Melanocyte of skin (primary cell): ENCODE data around the gene WDR13. TPM values are rescaled to one million over a fixed set of nuclear protein-coding genes. Genes with fewer than 3 reads are reported as not detected.

Source experiments
- small RNA-seq, 2 donors: library from RNA; depleted of rRNA; stranded (forward); fragments of <200 nt; gene quantifications; one replicate each; pipeline ENCODE3, GENCODE V24; 2012
- total RNA-seq, 2 donors: library from RNA; depleted of rRNA; stranded (reverse); fragments of >200 nt; gene quantifications; 2 replicates each; pipeline ENCODE4 v1.2.3, GENCODE V29; 2012

WDR13 gene
- total RNA-seq = 10 to 100 TPM; 52.6 to 69.9 TPM

DNA sequence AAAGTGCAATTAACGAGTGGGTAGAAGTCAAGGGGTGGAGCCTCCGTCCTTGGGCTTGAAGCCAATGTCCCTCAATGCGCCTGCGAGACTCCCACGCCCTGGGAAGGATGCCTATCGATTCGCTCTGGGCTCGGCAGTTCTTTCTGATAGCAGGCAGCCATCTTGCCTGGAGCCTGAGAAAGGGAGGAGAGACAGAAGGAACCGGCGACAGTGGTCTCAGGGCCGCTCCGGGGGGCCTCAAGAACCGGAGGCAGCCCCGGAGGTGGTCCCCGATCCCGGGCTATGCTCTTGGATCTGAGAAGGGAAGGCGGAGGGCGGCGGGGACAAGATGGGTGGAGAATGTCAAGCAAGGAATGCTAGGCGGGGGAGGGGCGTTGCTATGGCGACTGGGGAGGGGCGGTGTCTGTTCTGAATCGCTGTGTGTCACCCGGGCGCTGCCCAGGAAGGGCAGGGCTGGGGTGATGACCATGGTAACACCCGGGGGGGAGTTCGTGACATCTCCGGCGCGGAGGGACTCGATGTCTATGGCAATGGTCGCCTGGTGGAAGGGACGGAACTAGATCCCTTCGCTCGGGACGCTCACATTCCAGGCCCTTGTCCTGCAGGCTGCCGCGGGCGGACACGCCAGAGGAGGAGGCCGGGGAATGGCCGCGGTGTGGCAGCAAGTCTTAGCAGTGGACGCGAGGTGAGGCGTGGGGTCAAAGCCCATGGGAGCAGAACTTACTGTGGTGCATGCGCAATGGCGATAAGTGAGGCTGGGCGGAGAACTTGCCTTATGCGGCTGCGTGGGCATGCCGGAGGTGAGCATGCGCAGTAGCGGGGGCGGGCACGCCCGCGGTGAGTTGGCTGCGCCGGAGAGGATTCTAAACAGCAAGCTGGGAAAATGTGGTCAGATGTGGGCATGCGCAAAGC lies at the start of gene WDR13:
TSS of gene WDR13 (plus strand) at position 140 of the 912 bp plus-strand sequence. CDS start at position 645, 505 bp downstream.

DNA sequence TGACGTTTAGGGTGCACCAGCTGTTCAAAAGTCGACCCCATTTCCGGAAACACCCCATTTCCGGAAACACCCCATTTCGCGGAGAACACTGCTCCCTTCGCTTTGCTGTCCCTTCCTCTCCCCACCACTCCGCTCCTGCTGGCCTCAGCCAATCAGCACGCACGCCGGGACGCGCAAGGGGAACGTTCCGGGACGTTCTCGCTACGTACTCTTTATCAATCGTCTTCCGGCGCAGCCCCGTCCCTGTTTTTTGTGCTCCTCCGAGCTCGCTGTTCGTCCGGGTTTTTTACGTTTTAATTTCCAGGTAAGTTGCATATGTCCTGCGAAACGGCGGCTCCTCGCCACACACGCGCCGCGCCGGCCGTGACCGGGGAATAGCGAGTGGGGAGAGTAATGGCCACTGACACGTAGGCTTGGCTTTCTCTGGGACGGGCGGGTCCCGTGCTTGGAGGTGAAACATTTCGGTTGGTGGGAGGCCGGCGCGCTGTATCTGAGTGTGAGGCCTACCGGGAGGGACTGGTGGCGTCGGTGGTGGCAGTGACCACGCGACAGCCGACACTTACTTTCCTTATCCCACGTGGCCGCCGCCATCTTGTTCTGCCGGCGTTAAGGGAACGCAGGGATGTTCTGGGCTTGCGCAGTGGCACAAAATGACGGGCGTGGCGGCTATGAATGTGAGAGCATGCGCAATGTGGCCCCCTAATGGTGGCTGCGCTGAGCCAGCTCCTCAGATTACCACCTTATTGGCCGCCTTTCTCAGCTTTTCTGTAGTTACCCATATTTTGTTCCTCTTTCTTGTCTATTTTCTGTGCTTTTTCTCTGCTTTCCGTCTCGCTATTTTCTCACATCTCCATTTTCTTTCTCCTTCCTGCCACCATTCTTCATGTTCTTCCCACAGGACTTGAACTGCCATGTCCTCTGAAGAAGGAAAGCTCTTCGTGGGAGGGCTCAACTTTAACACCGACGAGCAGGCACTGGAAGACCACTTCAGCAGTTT lies 22.7 kb upstream of the WDR13 start, which contains the start of gene RBM3:
TSS of gene RBM3 (plus strand) at position 215 of the 997 bp plus-strand sequence. CDS start at position 912, 697 bp downstream.

Small RNAs within 50 kb of the gene (small RNA-seq; reads per million reads assigned to genes)
- gene MRPL32P1 = 0 reads per million in 2 donors

Other genes starting within 250 kb of the WDR13 start
- not detected for gene SSX3, start 240.8 kb upstream of the WDR13 start, total RNA-seq
- under 1 TPM in 1 of 2 donors, not detected in 1; under 0.01 TPM for gene SSX4, start 214.0 kb upstream of the WDR13 start, total RNA-seq
- under 1 TPM in 1 of 2 donors, not detected in 1; under 0.01 TPM for gene SSX4B, start 185.5 kb upstream of the WDR13 start, total RNA-seq
- gene SLC38A5, start 127.2 kb upstream of the WDR13 start, total RNA-seq = under 1 TPM; 0.34 to 0.67 TPM
- gene FTSJ1, start 121.3 kb upstream of the WDR13 start, total RNA-seq = 10 to 100 TPM; 39.2 to 49.6 TPM
- 1 to 10 TPM; 6.5 to 7.7 TPM for gene PORCN, start 88.5 kb upstream of the WDR13 start, total RNA-seq
- gene EBP, start 75.7 kb upstream of the WDR13 start, total RNA-seq = 100 to 1,000 TPM; 131 to 232 TPM
- gene TBC1D25, start 57.8 kb upstream of the WDR13 start, total RNA-seq = 1 to 10 TPM; 4.3 to 8.3 TPM
- gene RBM3, start 23.0 kb upstream of the WDR13 start, total RNA-seq = 100 to 1,000 TPM; 120 to 136 TPM
- under 1 TPM in 1 of 2 donors, not detected in 1; 0.33 TPM for gene WAS, start 86.3 kb downstream of the WDR13 start, total RNA-seq
- 10 to 100 TPM in 1 of 2 donors, 1 to 10 TPM in 1; 8.3 to 13.3 TPM for gene SUV39H1, start 99.2 kb downstream of the WDR13 start, total RNA-seq
- gene GLOD5, start 164.3 kb downstream of the WDR13 start, total RNA-seq = not detected
- not detected for gene GATA1, start 189.1 kb downstream of the WDR13 start, total RNA-seq
- 10 to 100 TPM; 35.3 to 49.2 TPM for gene HDAC6, start 204.6 kb downstream of the WDR13 start, total RNA-seq
- gene ERAS, start 229.0 kb downstream of the WDR13 start, total RNA-seq = not detected
- under 1 TPM in 1 of 2 donors, not detected in 1; 0.69 TPM for gene PCSK1N, start 238.1 kb downstream of the WDR13 start, total RNA-seq